GM19463 (cell line): Measurements from ENCODE around the gene ISY1.
"Not testable (repeated sequence)": the region's sequence is repeated elsewhere in the genome, so short reads cannot be mapped to it uniquely, and the experiment has no call there.

Source experiments
- ATAC-seq: cut with Tn5 transposase; IDR thresholded peaks from one replicate; pipeline ENCODE4 v1.9.1; 2021; ENCODE audit warnings: mild to moderate bottlenecking, moderate library complexity; ENCODE audit not compliant: unreplicated experiment

Gene ISY1

DNA sequence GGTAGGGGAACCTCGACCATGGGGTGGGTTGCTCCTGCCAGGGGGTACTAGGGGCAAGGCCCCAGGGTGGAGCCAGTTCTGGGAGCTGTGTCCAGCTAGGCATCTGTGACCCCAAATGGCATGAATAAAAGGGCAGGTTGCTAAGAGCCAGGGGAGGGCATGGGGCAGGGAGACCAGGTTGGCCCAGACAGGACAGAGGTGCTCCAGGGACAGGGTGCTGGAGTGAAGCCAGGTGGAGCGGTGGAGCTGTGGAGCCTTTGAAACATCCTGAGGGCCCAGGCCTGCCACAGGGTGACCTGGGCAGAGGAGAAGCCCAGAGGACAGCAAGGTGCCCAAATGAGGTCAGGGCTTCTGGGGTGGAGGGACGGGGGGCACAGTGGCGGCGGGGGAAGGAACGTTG lies 72.6 kb downstream of the ISY1 start:
- not testable (repeated sequence) for ATAC-seq

DNA sequence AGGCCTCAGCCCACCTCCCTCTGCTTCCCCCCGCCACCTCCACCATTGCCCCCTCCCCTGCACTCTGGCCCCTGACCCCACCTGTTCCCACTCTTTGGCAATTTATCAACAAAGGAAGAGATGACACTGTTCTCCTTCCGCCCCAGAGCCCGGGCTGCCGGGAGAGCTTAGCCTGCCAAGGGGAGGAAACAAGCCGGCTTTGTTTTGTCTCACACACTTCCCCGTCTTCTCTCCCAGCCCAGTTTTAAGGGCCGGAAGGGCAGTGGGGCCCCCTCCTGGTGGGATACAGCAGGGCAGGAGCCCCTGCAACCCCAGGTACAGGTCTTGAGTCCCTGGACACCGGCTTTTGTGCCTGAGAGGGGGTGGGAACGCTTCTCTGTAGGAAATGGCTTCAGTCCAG lies 73.0 kb downstream of the ISY1 start:
- ATAC-seq: not testable (repeated sequence)

DNA sequence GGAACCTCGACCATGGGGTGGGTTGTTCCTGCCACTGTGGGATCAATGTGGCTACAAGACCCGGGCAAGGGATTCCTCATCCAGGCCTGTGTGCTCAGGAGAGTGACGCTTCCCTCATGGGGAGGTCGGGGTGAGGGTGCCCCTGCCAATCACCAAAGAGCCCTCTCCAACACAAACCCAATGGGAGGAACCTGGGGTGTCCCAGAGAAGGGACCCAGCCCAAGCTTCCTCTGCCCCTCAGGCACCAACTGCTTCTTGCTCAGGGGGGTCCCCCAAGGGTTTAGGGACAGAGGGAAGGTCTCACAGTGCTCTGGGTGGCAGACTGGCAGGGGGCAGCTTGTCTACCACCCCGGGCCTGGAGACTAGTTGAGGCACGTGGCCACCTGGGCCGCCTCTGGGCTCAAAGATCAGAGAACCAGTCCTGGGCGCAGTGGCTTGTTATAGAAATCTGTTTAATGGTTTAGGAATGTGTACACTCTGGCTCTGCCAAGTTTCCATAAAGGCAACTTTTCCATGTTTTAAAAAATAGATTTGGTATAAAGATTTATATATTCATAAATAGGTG lies 73.6 kb downstream of the ISY1 start:
- no peak for ATAC-seq

DNA sequence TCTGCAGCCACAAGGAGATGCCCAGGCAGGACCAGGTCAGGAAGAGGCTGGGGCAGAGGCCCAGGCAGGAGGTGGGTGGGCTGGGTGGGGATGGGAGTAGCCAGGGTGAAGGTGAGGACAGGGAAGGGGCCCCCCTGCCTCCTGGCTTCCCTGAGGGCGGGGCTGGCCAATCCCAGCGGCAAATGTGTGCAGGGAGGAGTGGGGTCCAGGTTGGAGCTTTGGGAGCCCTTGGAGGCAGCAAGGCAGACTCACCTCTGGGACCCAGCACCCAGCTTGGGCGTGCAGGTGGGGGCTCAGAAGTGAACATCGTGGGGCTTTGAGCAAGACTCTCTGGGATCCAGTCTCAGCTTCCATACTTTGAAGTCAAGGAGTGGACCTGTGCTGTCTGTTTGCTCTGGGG lies 75.0 kb downstream of the ISY1 start:
- no peak for ATAC-seq

DNA sequence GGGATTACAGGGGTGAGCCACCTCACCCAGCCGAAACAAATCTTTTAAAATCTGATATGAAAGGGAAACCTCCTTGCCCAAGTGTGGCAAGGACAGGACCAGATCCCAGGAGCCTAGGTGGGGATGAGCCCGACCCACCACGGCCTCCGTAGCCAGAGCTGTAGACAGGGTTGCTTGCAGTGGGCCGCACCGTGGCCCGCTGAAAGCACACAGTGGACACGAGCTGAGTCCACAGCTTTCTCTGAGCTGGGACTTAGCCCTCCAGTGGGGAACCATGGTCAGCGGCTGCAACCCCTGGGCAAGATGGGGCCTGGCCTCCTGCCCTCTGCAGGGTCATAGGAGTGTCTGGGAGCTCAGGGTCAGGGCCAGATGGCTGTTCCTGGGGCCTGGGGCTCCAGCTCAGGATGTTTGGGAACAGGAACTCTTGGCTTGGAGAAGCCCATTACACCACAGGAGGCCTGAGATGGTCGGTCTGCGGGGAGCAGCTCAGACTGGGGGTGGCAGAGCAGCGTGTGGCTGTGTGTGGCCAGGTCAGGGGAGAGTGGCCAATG lies 75.6 kb downstream of the ISY1 start:
- ATAC-seq: no peak

DNA sequence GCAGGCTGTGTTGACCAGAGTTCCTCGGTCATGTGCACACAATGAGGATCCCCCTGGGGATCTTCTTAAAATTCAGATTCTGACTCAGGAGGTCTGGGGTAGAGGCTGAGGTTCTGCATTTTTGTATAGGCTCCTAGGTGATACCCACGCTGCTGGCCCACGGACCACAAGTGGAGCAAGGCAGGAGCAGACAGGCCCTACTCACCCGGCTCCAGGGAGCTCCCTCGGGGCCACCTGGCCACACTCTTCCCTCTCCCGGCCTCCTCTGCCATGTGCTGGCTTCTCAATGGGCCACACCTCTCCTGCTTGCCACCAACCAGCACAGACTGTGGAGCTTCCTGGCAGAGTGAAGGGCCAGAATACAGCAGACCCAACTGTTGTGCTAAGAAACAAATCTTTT lies 76.4 kb downstream of the ISY1 start:
- ATAC-seq: no peak

DNA sequence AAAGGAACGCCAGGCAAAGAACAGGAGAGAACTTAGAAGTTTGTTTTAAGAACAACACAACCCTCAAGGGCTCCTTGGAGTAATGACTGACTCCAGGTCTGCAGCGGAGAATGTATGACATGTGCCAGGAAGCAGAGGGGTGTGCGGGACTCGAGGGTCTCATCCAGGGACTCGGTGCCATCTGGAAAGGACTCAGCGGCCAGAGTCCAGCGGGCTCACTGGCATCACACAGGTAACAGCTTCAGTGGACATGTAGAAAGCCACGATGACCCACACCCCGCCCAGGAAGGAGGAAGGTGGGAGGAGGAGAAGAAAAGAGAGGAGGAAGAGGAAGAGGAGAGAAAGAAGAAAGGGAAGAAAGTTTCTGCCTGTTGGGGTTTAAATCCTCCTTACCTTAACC lies 78.8 kb downstream of the ISY1 start:
- no peak for ATAC-seq

DNA sequence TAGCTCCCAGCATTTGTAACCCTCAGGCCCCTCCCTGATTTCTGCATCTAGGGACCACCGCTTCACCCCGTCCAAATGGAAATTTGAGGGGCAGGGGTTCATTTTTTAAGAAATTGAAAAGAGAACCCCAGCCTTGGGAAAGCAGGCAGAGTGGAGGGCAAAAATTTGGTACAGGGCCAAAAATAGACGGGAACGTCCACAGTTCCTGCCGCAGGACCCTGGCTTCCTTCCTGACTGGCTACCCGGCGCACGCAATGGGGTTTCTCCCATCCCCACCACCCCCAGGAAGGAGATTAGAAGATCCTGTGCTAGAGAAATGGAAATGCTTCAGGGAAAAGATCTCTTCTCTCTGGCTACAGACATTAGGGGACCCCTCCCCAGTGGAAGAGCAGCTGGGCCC lies 79.4 kb downstream of the ISY1 start:
- ATAC-seq: no peak

DNA sequence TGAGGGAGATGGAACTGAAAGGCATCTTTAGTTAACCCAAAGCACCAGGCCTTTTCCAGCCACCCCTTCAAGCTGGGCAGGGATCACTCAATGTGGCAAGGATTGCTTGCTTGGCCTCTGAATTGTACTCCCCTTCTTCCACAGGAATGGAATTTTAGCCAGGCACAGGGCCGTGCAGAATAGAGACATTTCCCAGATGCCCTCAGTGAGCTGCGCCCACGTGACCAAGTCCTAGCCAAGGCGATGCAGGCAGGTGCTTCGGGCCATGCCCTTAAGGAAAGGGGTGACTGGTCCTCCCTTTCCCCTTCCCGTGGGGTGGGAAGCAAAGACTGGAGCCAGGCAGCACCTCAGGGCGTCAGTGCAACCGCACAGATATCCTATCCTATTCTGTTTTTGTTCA lies 82.4 kb downstream of the ISY1 start:
- no peak for ATAC-seq
